Nephron (organoid): ENCODE measurements around the gene B3GNT3.

ENCODE experiments used
- H3K27ac Mint-ChIP-seq, 3 experiments: 2 replicates each; pipeline ENCODE4 v1.8.0; 2020; ENCODE audit warnings: mixed read lengths in 3 of 3, mild to moderate bottlenecking in 2 of 3, moderate library complexity in 1 of 3
- H3K27me3 Mint-ChIP-seq: 2 replicates; pipeline ENCODE4 v1.8.0; 2021; ENCODE audit warnings: low read depth, mild to moderate bottlenecking, moderate library complexity, mixed read lengths
- H3K36me3 Mint-ChIP-seq: 2 replicates; pipeline ENCODE4 v1.8.0; 2020; ENCODE audit warnings: low read depth, mixed read lengths
- H3K4me1 Mint-ChIP-seq: 2 replicates; pipeline ENCODE4 v1.8.0; 2020; ENCODE audit warnings: mixed read lengths
- H3K4me3 Mint-ChIP-seq, 3 experiments: 2 replicates each; pipeline ENCODE4 v1.8.0; 2020; ENCODE audit warnings: mild to moderate bottlenecking in 3 of 3, mixed read lengths in 3 of 3, moderate library complexity in 2 of 3
- H3K9me3 Mint-ChIP-seq: 2 replicates; pipeline ENCODE4 v1.8.0; 2020; ENCODE audit warnings: mixed read lengths
- TF ChIP-seq, protein P1 (sequence below), 3 experiments: fragments of 200-600 bp; sonication (generic); IDR thresholded peaks; one replicate each; pipeline ENCODE4 v1.5.0; 2021; ENCODE audit warnings: antibody characterized with exemption in 3 of 3; ENCODE audit not compliant: unreplicated experiment in 3 of 3

The B3GNT3 gene

DNA sequence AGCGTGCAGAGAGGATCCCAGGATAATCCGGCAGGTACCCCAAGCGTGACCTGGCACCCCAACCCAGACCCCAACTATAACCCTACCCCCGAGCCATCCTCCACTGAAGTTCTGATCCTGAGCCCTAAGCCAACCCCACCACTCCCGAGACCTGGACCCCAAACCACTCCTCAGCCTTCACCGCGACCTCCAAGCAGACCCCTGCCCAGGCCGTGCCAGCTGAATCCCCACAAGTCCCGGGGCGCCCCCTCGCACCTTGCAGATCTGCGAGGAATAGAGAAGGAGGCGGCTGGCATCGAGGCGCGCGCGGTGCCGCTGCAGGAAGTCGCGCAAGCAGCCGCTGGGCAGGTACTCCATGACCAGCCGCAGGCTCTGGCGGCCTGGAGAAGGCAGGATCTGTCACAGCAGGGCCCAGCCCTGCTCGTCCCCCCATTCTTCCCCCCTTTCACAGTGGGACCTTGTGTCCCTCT is 36.5 kb downstream of the B3GNT3 start:
- Mint-ChIP-seq H3K4me3 (peak overlapping the region; percentile 45 to 88 (median 66)), H3K27ac (no peak overlapping the region), H3K9me3 (no peaks in the 10 kb centered on the region), H3K27me3 (peaks cover 31% of the 10 kb centered on the region), H3K36me3 (no peaks in the 10 kb centered on the region), H3K4me1 (no peaks in the 10 kb centered on the region)
- TF ChIP-seq, protein P1, sequence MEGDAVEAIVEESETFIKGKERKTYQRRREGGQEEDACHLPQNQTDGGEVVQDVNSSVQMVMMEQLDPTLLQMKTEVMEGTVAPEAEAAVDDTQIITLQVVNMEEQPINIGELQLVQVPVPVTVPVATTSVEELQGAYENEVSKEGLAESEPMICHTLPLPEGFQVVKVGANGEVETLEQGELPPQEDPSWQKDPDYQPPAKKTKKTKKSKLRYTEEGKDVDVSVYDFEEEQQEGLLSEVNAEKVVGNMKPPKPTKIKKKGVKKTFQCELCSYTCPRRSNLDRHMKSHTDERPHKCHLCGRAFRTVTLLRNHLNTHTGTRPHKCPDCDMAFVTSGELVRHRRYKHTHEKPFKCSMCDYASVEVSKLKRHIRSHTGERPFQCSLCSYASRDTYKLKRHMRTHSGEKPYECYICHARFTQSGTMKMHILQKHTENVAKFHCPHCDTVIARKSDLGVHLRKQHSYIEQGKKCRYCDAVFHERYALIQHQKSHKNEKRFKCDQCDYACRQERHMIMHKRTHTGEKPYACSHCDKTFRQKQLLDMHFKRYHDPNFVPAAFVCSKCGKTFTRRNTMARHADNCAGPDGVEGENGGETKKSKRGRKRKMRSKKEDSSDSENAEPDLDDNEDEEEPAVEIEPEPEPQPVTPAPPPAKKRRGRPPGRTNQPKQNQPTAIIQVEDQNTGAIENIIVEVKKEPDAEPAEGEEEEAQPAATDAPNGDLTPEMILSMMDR (IDR thresholded peaks at IDR 0.05; ENCODE audit: unreplicated experiment in 3 of 3), result no peak

GRCh38 chr19:17832443-17833208 is 37.7 kb downstream of the B3GNT3 start:
- H3K27me3 Mint-ChIP-seq, result peaks cover 36% of the 10 kb centered on the region
- no peak overlapping the region for H3K4me3 Mint-ChIP-seq
- no peaks in the 10 kb centered on the region for H3K9me3 Mint-ChIP-seq

DNA sequence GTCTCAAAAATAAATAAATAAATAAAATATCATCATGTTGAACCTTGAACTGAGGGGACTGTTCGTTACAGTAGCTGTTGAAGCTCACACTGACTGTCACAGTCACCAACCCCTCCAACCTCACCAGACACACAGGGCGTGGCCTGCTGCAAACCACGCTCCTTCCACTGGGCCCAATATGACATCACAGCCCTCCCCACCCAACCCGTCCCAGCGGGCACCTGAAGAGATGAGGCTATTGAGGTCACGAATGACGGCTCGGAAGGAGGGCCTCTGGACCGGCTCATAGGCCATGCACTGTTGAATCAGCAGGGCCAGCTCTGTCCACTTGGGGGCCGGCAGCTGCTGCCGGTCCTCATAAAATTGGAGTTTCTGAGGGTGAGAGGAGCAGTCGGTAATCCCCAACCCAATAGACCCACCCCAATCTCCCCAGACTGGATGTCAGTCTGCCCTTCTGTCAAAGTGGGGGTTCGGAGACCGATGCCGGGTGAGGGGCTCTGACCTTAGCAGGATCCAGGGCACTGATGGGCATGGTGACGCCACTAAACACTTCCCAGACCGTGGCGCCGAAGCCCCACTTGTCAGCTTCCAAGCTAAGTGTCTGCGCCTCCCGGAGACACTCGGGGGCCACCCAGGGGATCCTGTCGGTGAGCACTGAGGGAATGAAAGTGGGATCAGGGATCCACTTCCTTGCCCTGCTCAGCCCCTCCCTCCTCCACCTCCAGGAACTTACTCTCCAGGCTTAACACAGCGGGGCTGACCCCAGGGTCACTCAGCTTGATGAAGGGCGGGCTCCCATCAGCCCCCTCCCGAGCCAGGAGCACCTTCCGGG is 39.6 kb downstream of the B3GNT3 start:
- no peaks in the 10 kb centered on the region for H3K4me1 Mint-ChIP-seq
- no peaks in the 10 kb centered on the region for H3K36me3 Mint-ChIP-seq
- H3K4me3 Mint-ChIP-seq, result no peak overlapping the region
- peaks cover 46% of the 10 kb centered on the region for H3K27me3 Mint-ChIP-seq
- H3K27ac Mint-ChIP-seq, result no peak overlapping the region
- TF ChIP-seq, protein P1 (IDR thresholded peaks at IDR 0.05; ENCODE audit: unreplicated experiment in 3 of 3), result peak in 1 of 3 experiments; percentile 5
- no peaks in the 10 kb centered on the region for H3K9me3 Mint-ChIP-seq

More at GRCh38 chr19:17832443-17833208, 37.7 kb downstream of the B3GNT3 start:
- no peaks in the 10 kb centered on the region for H3K4me1 Mint-ChIP-seq
- H3K36me3 Mint-ChIP-seq, result no peaks in the 10 kb centered on the region
- TF ChIP-seq, protein P1 (IDR thresholded peaks at IDR 0.05; ENCODE audit: unreplicated experiment in 3 of 3), result no peak
- H3K27ac Mint-ChIP-seq, result no peak overlapping the region

DNA sequence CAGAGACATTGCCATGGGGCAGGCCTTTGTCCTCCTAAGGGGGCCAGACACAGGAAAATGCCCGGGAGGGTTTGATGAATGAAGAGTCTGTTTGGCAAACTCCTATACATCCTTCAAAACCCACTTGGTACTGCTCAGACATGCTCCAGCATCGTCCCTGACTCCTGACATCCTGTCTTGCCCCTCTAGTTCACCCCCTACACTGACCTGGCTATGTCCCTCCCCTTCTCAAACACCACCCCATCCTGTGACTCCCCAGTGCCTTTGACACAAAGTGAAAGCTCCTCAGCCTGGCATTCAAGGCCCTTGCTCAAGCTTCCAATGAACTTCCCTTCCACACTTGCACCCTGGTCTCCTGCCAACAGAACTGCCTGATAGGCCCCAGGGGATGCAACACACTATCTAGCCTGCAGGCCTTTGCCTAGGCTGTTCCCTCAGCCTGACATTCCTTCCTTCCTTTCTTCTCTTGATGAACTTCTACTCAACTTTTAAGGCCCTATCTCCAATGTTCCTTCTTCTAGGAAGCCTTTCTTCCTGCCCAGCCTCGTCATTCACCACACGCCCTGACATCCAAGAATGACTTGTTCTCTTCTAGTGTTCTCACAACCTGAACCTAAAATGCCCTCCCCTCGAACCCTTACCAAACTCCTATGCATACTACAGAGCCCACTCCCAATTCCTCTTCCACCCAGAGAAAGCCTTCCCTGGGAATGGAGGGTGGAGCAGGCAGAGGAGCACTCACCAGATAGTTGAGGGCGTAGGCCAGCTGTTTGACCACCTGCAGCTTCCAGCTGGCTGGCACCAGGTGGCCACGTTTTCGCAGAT is 40.5 kb downstream of the B3GNT3 start:
- Mint-ChIP-seq H3K4me1 (no peaks in the 10 kb centered on the region), H3K4me3 (no peak overlapping the region), H3K27me3 (peaks cover 50% of the 10 kb centered on the region), H3K9me3 (no peaks in the 10 kb centered on the region), H3K27ac (no peak overlapping the region), H3K36me3 (no peaks in the 10 kb centered on the region)
- TF ChIP-seq, protein P1 (IDR thresholded peaks at IDR 0.05; ENCODE audit: unreplicated experiment in 3 of 3), result no peak

- Mint-ChIP-seq H3K27ac (no peak overlapping the region), H3K4me1 (no peaks in the 10 kb centered on the region), H3K9me3 (no peaks in the 10 kb centered on the region), H3K27me3 (peaks cover 53% of the 10 kb centered on the region), H3K4me3 (no peak overlapping the region), H3K36me3 (no peaks in the 10 kb centered on the region)
- TF ChIP-seq, protein P1 (IDR thresholded peaks at IDR 0.05; ENCODE audit: unreplicated experiment in 3 of 3), result no peak
Measured at GRCh38 chr19:17836530-17836929, 41.6 kb downstream of the B3GNT3 start.
